ENCODE measurements around the gene TP53I11.

Gene TP53I11

DNA sequence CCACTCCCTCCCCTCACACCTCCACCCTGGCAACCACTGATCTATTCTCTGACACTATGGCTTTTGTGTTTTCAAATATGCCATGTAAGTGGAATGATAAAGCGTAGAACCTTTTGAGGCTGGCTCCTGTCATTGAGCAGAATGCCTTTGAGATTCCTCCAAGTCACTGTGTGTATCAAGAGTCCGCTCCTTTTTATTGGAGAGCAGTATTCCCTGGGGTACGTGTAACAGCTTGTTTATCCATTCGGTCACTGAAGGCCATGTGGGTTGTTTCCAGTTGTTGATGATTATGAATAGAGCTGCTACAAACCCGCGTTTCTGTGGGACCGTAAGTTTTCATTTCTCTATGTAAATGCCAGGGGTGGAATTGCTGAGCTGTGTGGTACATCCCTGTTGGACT lies 10.3 kb downstream of the TP53I11 start:
- ATAC-seq: no peak
- TF ChIP-seq TOX (CRISPR knock-in tag; IDR thresholded peaks at IDR 0.05; ENCODE audit: borderline replicate concordance) (no peak), ZFP3 (CRISPR knock-in tag; IDR thresholded peaks at IDR 0.05) (no peak), TCF4 (CRISPR knock-in tag; IDR thresholded peaks at IDR 0.05; ENCODE audit: borderline replicate concordance) (no peak), ZNF70 (CRISPR knock-in tag; IDR thresholded peaks at IDR 0.05) (no peak), ZC3H10 (CRISPR knock-in tag; IDR thresholded peaks at IDR 0.05) (no peak), ISL1 (CRISPR knock-in tag; IDR thresholded peaks at IDR 0.05) (no peak), GLIS3 (CRISPR knock-in tag; IDR thresholded peaks at IDR 0.05) (no peak), ZNF8 (CRISPR knock-in tag; IDR thresholded peaks at IDR 0.05) (no peak), PPARA (CRISPR knock-in tag; IDR thresholded peaks at IDR 0.05; ENCODE audit: borderline replicate concordance) (no peak), ESRRG (CRISPR knock-in tag; IDR thresholded peaks at IDR 0.05) (no peak), ZNF565 (CRISPR knock-in tag; conservative IDR thresholded peaks at IDR 0.05; ENCODE audit: low read depth) (no peak), ZFP30 (CRISPR knock-in tag; IDR thresholded peaks at IDR 0.05) (no peak), CSDC2 (CRISPR knock-in tag; IDR thresholded peaks at IDR 0.05) (no peak), SNAI2 (CRISPR knock-in tag; IDR thresholded peaks at IDR 0.05) (no peak), BACH2 (CRISPR knock-in tag; IDR thresholded peaks at IDR 0.05; ENCODE audit: borderline replicate concordance) (no peak), OSR1 (CRISPR knock-in tag; IDR thresholded peaks at IDR 0.05) (no peak)
- TF ChIP-seq, protein P1, sequence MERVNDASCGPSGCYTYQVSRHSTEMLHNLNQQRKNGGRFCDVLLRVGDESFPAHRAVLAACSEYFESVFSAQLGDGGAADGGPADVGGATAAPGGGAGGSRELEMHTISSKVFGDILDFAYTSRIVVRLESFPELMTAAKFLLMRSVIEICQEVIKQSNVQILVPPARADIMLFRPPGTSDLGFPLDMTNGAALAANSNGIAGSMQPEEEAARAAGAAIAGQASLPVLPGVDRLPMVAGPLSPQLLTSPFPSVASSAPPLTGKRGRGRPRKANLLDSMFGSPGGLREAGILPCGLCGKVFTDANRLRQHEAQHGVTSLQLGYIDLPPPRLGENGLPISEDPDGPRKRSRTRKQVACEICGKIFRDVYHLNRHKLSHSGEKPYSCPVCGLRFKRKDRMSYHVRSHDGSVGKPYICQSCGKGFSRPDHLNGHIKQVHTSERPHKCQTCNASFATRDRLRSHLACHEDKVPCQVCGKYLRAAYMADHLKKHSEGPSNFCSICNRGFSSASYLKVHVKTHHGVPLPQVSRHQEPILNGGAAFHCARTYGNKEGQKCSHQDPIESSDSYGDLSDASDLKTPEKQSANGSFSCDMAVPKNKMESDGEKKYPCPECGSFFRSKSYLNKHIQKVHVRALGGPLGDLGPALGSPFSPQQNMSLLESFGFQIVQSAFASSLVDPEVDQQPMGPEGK (CRISPR knock-in tag; IDR thresholded peaks at IDR 0.05; ENCODE audit: borderline replicate concordance): no peak
- TF ChIP-seq, protein P2, sequence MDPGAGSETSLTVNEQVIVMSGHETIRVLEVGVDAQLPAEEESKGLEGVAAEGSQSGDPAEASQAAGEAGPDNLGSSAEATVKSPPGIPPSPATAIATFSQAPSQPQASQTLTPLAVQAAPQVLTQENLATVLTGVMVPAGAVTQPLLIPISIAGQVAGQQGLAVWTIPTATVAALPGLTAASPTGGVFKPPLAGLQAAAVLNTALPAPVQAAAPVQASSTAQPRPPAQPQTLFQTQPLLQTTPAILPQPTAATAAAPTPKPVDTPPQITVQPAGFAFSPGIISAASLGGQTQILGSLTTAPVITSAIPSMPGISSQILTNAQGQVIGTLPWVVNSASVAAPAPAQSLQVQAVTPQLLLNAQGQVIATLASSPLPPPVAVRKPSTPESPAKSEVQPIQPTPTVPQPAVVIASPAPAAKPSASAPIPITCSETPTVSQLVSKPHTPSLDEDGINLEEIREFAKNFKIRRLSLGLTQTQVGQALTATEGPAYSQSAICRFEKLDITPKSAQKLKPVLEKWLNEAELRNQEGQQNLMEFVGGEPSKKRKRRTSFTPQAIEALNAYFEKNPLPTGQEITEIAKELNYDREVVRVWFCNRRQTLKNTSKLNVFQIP (CRISPR knock-in tag; IDR thresholded peaks at IDR 0.05; ENCODE audit: borderline replicate concordance, low read depth): no peak
- TF ChIP-seq, protein P3, sequence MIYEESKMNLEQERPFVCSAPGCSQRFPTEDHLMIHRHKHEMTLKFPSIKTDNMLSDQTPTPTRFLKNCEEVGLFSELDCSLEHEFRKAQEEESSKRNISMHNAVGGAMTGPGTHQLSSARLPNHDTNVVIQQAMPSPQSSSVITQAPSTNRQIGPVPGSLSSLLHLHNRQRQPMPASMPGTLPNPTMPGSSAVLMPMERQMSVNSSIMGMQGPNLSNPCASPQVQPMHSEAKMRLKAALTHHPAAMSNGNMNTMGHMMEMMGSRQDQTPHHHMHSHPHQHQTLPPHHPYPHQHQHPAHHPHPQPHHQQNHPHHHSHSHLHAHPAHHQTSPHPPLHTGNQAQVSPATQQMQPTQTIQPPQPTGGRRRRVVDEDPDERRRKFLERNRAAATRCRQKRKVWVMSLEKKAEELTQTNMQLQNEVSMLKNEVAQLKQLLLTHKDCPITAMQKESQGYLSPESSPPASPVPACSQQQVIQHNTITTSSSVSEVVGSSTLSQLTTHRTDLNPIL (CRISPR knock-in tag; IDR thresholded peaks at IDR 0.05; ENCODE audit: low read depth): no peak
- TF ChIP-seq, protein P4, sequence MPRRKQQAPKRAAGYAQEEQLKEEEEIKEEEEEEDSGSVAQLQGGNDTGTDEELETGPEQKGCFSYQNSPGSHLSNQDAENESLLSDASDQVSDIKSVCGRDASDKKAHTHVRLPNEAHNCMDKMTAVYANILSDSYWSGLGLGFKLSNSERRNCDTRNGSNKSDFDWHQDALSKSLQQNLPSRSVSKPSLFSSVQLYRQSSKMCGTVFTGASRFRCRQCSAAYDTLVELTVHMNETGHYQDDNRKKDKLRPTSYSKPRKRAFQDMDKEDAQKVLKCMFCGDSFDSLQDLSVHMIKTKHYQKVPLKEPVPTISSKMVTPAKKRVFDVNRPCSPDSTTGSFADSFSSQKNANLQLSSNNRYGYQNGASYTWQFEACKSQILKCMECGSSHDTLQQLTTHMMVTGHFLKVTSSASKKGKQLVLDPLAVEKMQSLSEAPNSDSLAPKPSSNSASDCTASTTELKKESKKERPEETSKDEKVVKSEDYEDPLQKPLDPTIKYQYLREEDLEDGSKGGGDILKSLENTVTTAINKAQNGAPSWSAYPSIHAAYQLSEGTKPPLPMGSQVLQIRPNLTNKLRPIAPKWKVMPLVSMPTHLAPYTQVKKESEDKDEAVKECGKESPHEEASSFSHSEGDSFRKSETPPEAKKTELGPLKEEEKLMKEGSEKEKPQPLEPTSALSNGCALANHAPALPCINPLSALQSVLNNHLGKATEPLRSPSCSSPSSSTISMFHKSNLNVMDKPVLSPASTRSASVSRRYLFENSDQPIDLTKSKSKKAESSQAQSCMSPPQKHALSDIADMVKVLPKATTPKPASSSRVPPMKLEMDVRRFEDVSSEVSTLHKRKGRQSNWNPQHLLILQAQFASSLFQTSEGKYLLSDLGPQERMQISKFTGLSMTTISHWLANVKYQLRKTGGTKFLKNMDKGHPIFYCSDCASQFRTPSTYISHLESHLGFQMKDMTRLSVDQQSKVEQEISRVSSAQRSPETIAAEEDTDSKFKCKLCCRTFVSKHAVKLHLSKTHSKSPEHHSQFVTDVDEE (CRISPR knock-in tag; IDR thresholded peaks at IDR 0.05): no peak

DNA sequence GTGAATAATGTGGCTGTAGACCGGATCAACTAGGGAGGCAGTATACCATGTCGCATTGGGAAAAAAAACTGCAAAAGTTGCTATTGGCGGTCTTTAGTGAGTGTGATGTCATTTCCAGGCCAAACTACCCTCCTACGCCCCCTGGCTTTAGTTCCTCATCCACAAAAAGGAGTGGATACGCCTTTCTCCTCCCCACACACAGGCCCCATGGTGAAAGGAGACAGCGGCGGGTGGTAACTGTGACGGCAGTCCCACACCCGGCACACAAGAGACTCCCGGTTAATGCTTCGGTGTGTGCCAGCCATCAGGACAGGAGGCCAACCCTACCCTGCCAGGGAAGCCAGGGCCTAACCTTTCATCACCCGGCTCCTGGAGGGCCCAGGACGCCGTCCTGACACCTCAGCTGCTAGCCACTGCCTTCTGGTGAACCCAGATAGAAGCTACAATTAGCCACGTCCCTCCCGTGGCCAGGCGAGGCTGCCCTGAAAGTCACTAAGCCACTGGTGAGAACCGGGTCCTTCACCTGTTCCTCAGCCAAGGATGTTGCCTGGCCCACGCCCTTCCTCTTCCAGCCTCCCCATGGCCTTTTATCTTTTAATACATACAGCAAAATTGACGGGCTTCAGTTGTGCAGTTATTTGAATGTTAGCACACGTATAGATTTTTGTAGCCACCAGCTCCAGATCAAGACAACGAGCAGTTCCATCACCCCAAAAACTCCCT lies 10.8 kb downstream of the TP53I11 start:
- TF ChIP-seq, protein P3 (CRISPR knock-in tag; IDR thresholded peaks at IDR 0.05; ENCODE audit: low read depth): no peak
- TF ChIP-seq, protein P1 (CRISPR knock-in tag; IDR thresholded peaks at IDR 0.05; ENCODE audit: borderline replicate concordance): no peak
- TF ChIP-seq ZFP30 (CRISPR knock-in tag; IDR thresholded peaks at IDR 0.05): no peak
- no peak for TF ChIP-seq PPARA (CRISPR knock-in tag; IDR thresholded peaks at IDR 0.05; ENCODE audit: borderline replicate concordance)
- no peak for TF ChIP-seq ZNF70 (CRISPR knock-in tag; IDR thresholded peaks at IDR 0.05)
- no peak for TF ChIP-seq CSDC2 (CRISPR knock-in tag; IDR thresholded peaks at IDR 0.05)
- no peak for TF ChIP-seq BACH2 (CRISPR knock-in tag; IDR thresholded peaks at IDR 0.05; ENCODE audit: borderline replicate concordance)
- TF ChIP-seq ARNTL (CRISPR knock-in tag; IDR thresholded peaks at IDR 0.05; ENCODE audit: borderline replicate concordance, low read depth): no peak
- no peak for TF ChIP-seq ESRRG (CRISPR knock-in tag; IDR thresholded peaks at IDR 0.05)
- TF ChIP-seq, protein P2 (CRISPR knock-in tag; IDR thresholded peaks at IDR 0.05; ENCODE audit: borderline replicate concordance, low read depth): no peak
- TF ChIP-seq TCF4 (CRISPR knock-in tag; IDR thresholded peaks at IDR 0.05; ENCODE audit: borderline replicate concordance): no peak
- no peak for ATAC-seq
